Left lung (tissue), 10 donors: Measurements from ENCODE around the gene GAS6. TPM values are rescaled to one million over a fixed set of nuclear protein-coding genes. Genes with fewer than 3 reads are reported as not detected.

Source experiments
- ATAC-seq: fragments of 200-7000 bp; cut with Tn5 transposase; one replicate; pipeline ENCODE4 v1.9.1; 2020; ENCODE audit warnings: moderate library complexity
- DNase-seq, 4 donors: peaks; one replicate each; pipeline ENCODE4 v3.0.0-alpha.2; 2013 to 2020
- H3K27ac ChIP-seq, 2 donors: fragments of 200-600 bp; sonication (generic) in 1 of 2; one replicate each; pipeline versions ENCODE4 v1.5.0 to v1.8.0; 2020 to 2021
- H3K27me3 ChIP-seq, 2 donors: fragments of 200-600 bp; sonication (generic) in 1 of 2; one replicate each; pipeline versions ENCODE4 v1.5.0 to v1.8.0; 2020 to 2021
- H3K36me3 ChIP-seq, 2 donors: fragments of 200-600 bp; sonication (generic) in 1 of 2; one replicate each; pipeline versions ENCODE4 v1.5.0 to v1.8.0; 2020 to 2021
- H3K4me1 ChIP-seq, 2 donors: fragments of 200-600 bp; one replicate each; pipeline ENCODE4 v1.8.0; 2021
- H3K4me3 ChIP-seq, 2 donors: fragments of 200-600 bp; sonication (generic) in 1 of 2; one replicate each; pipeline versions ENCODE4 v1.5.0 to v1.8.0; 2020 to 2021; ENCODE audit warnings: mild to moderate bottlenecking in 1 of 2
- H3K9me3 ChIP-seq, 2 donors: fragments of 200-600 bp; sonication (generic) in 1 of 2; one replicate each; pipeline versions ENCODE4 v1.5.0 to v1.8.0; 2020 to 2021
- intact Hi-C, 2 donors: fragments of 100-400 bp; cut with DNase I; formaldehyde crosslinking; loops; one replicate each; pipeline versions ENCODE4 v1.11.2 to v1.14.2; 2022
- polyA plus RNA-seq, 6 donors: library from polyadenylated mRNA; unstranded; fragments of 120-200 nt; gene quantifications; one replicate each; pipeline ENCODE4 v1.2.1, GENCODE V29; 2013; ENCODE audit not compliant: insufficient read length in 6 of 6
- total RNA-seq, 2 donors: library from RNA; stranded (reverse); fragmentation: NEBNext Ultra II Directional; extraction: Animal tissue kit (Norgen Biotek cat#: 25700); gene quantifications; one replicate each; pipeline ENCODE4 v1.2.1, GENCODE V29; 2021
- TF ChIP-seq, protein P1 (sequence below), 2 donors: fragments of 200-600 bp; sonication (generic) in 1 of 2; IDR thresholded peaks; one replicate each; pipeline versions ENCODE4 v1.5.0 to v1.8.0; 2021; ENCODE audit warnings: antibody characterized with exemption in 2 of 2
- donor health status: DM: no; HTN: yes; CAD: no.
- donor health status: DM: no; HTN: no; CAD: no.

The GAS6 gene
- total and polyA plus RNA-seq, 8 donors = 24.8 to 169 (median 33.5) TPM

GRCh38 chr13:113848020-113848419, 15.9 kb downstream of the GAS6 start:
- H3K4me3 ChIP-seq = no peak overlapping the region
- no peak overlapping the region for H3K27ac ChIP-seq

GRCh38 chr13:113846636-113847318, 17.1 kb downstream of the GAS6 start:
- H3K4me3 ChIP-seq = no peak overlapping the region
- H3K27me3 ChIP-seq = no peaks in the 10 kb centered on the region
- peaks cover 0 to 25% of the 10 kb centered on the region in 2 donors for H3K36me3 ChIP-seq
- H3K27ac ChIP-seq = no peak overlapping the region
- no peaks in the 10 kb centered on the region for H3K9me3 ChIP-seq
- H3K4me1 ChIP-seq = peaks cover 0 to 15% of the 10 kb centered on the region in 2 donors
- intact Hi-C loops = no loop called here
- DNase-seq (peak in 1 of 4 donors; percentile 59), ATAC-seq (no peak)
- TF ChIP-seq, protein P1, sequence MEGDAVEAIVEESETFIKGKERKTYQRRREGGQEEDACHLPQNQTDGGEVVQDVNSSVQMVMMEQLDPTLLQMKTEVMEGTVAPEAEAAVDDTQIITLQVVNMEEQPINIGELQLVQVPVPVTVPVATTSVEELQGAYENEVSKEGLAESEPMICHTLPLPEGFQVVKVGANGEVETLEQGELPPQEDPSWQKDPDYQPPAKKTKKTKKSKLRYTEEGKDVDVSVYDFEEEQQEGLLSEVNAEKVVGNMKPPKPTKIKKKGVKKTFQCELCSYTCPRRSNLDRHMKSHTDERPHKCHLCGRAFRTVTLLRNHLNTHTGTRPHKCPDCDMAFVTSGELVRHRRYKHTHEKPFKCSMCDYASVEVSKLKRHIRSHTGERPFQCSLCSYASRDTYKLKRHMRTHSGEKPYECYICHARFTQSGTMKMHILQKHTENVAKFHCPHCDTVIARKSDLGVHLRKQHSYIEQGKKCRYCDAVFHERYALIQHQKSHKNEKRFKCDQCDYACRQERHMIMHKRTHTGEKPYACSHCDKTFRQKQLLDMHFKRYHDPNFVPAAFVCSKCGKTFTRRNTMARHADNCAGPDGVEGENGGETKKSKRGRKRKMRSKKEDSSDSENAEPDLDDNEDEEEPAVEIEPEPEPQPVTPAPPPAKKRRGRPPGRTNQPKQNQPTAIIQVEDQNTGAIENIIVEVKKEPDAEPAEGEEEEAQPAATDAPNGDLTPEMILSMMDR (IDR thresholded peaks at IDR 0.05) = no peak

More at GRCh38 chr13:113848020-113848419, 15.9 kb downstream of the GAS6 start:
- peaks cover 0 to 25% of the 10 kb centered on the region in 2 donors for H3K36me3 ChIP-seq
- H3K27me3 ChIP-seq = no peaks in the 10 kb centered on the region
- DNase-seq = peak in 1 of 4 donors; percentile 63
- intact Hi-C loops = no loop called here
- TF ChIP-seq, protein P1 (IDR thresholded peaks at IDR 0.05) = no peak
- no peak for ATAC-seq
- H3K9me3 ChIP-seq = no peaks in the 10 kb centered on the region
- peaks cover under 1 to 18% of the 10 kb centered on the region in 2 donors for H3K4me1 ChIP-seq

DNA sequence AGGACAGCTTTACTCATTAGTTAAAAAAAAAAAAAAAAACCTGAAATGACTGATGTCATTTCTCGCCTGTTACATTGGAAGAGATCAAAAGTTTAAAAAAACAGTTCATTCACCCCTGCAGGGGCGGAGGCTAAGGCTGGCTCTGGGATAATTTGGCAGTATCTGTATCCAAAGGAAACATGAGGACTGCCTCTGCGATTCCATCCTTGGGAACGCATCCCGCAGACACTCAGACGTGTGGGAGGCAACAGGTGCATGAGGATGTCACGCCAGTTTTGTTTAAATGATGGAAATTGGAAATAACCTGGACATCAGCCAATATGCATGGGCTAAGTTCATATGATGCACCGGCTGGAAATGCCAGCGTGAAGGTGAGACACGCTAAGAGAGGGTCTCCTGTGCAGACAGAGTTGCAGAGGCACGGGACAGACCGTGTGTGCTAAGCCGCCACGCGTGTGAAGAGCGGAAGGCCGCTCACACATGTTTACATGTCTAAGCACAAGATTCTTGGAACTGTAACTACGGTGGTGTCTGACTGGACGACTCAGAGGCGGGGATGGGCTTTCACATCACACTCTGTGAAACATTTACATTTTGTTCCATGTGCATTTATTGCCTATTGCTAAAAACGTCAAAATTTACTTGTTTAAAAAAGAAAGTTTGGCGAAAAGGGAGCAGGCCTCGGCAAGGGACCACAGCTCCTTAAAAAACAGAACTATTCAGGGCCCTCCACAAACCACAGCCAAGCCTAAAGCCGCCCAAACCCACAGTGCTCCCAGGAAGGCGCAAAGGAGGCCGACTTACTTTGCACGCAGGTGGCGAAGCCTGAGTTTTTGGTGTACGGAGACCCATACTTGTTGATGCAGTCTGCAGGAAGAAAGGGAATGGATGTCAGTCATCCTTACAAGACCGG, 17.9 kb downstream of the GAS6 start:
- no peaks in the 10 kb centered on the region for H3K27me3 ChIP-seq
- no peak overlapping the region for H3K27ac ChIP-seq
- ATAC-seq = no peak
- H3K36me3 ChIP-seq = peaks cover 0 to 25% of the 10 kb centered on the region in 2 donors
- intact Hi-C loops = no loop called here
- H3K4me3 ChIP-seq = no peak overlapping the region
- H3K9me3 ChIP-seq = no peaks in the 10 kb centered on the region
- H3K4me1 ChIP-seq = peaks cover 0 to 15% of the 10 kb centered on the region in 2 donors
- peak in 1 of 4 donors; percentile 24 for DNase-seq
- TF ChIP-seq, protein P1 (IDR thresholded peaks at IDR 0.05) = no peak

DNA sequence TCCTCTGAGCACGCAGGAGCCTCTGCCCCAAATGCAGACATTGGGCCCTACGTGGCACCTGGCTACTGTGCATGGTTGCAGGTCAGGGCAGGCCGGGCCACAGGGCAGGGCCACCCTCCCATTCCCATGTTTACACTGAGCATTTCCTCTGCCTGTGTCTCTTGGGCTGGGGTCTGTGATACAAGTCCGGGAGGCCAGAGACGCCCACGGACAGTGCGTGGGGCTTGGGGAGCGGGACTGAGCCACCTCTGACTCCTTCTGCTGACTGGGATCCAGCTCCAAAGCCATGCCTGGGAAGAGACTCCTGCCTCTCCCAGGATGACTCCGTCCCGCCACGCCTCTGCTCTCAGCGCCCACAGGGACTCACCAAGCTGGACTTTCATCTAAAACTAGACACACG, 18.8 kb downstream of the GAS6 start:
- no peaks in the 10 kb centered on the region for H3K9me3 ChIP-seq
- peaks cover 3 to 15% of the 10 kb centered on the region in 2 donors for H3K4me1 ChIP-seq
- H3K4me3 ChIP-seq = no peak overlapping the region
- TF ChIP-seq, protein P1 (IDR thresholded peaks at IDR 0.05) = no peak
- H3K27me3 ChIP-seq = no peaks in the 10 kb centered on the region
- H3K36me3 ChIP-seq = peaks cover 0 to 25% of the 10 kb centered on the region in 2 donors
- DNase-seq = peak in 2 of 4 donors; percentile 24 to 56
- ATAC-seq = no peak
- intact Hi-C loops = no loop called here
- H3K27ac ChIP-seq = peak overlapping the region in 1 of 2 donors; percentile 55
